OCI-LY7 (cell line): ENCODE measurements around the gene UNC79. TPM values are rescaled to one million over a fixed set of nuclear protein-coding genes. Genes with fewer than 3 reads are reported as not detected.

Experiments used
- BruUV-seq: library from RNA; stranded (reverse); fragments of 400-500 nt; replicated peaks from 2 replicates; lab custom pipeline; 2021; lab: Mats Ljungman, UMichigan
- CTCF ChIA-PET: fragments of 300-600 bp; sonication (Branson Sonifier 250); formaldehyde crosslinking; loops from one replicate; lab custom pipeline; 2022; ENCODE audit warnings: antibody characterized with exemption; ENCODE audit not compliant: unreplicated experiment; lab: Charles Lee
- POLR2A ChIA-PET: fragments of 300-600 bp; sonication (Branson Sonifier 250); formaldehyde crosslinking; loops from one replicate; lab custom pipeline; 2022; ENCODE audit warnings: antibody characterized with exemption; lab: Charles Lee
- DNase-seq: peaks from one replicate; pipeline ENCODE4 v3.0.0-alpha.2; 2015; ENCODE audit warnings: low spot score
- H2AFZ ChIP-seq: fragments of 200-600 bp; sonication (generic), shearing (Covaris generic); 2 replicates; pipeline ENCODE4 v1.6.1; 2014; ENCODE audit warnings: mild to moderate bottlenecking, antibody characterized with exemption, low read length, moderate library complexity
- H3K27ac ChIP-seq: fragments of 200-600 bp; sonication (generic); 2 replicates; pipeline ENCODE4 v1.5.1; 2014; ENCODE audit warnings: mixed run types, low read depth, mild to moderate bottlenecking, moderate library complexity, low read length, inconsistent platforms; ENCODE audit not compliant: poor library complexity, severe bottlenecking
- H3K36me3 ChIP-seq: fragments of 200-600 bp; sonication (generic); 2 replicates; pipeline ENCODE4 v1.6.1; 2014; ENCODE audit warnings: mild to moderate bottlenecking, antibody characterized with exemption, low read length, moderate library complexity, mixed read lengths; ENCODE audit not compliant: insufficient read depth
- H3K4me1 ChIP-seq: fragments of 200-600 bp; sonication (generic); 2 replicates; pipeline ENCODE4 v1.5.1; 2014; ENCODE audit warnings: mild to moderate bottlenecking, low read length; ENCODE audit not compliant: insufficient read depth, poor library complexity, severe bottlenecking
- H3K4me2 ChIP-seq: fragments of 200-600 bp; sonication (generic); 2 replicates; pipeline ENCODE4 v1.6.1; 2014; ENCODE audit warnings: mild to moderate bottlenecking, low read length
- H3K4me3 ChIP-seq: fragments of 200-600 bp; sonication (generic); 2 replicates; pipeline ENCODE4 v1.5.1; 2014; ENCODE audit warnings: mild to moderate bottlenecking, low read depth, low read length; ENCODE audit not compliant: poor library complexity, severe bottlenecking
- H3K79me2 ChIP-seq: fragments of 200-600 bp; sonication (generic); 2 replicates; pipeline ENCODE4 v1.6.1; 2016; ENCODE audit warnings: low read depth, mild to moderate bottlenecking, low read length, moderate library complexity, mixed read lengths; ENCODE audit not compliant: insufficient read depth
- H3K9me2 ChIP-seq: fragments of 200-600 bp; sonication (generic); 2 replicates; pipeline ENCODE4 v1.6.1; 2016; ENCODE audit warnings: mild to moderate bottlenecking, low read length, mixed read lengths; ENCODE audit not compliant: insufficient read depth
- H3K9me3 ChIP-seq: fragments of 200-600 bp; sonication (generic); 2 replicates; pipeline ENCODE4 v1.6.1; 2014; ENCODE audit warnings: mild to moderate bottlenecking, mixed run types, low read length, mixed read lengths
- H4K20me1 ChIP-seq: fragments of 200-600 bp; sonication (generic); 2 replicates; pipeline ENCODE4 v1.6.1; 2014; ENCODE audit warnings: mild to moderate bottlenecking, antibody characterized with exemption, low read length, moderate library complexity, mixed read lengths; ENCODE audit not compliant: insufficient read depth
- EZH2phosphoT487 ChIP-seq: fragments of 200-600 bp; sonication (generic); IDR thresholded peaks from 2 replicates; pipeline ENCODE4 v1.6.1; 2018; ENCODE audit warnings: low read depth, borderline replicate concordance, mild to moderate bottlenecking, mixed run types, antibody characterized with exemption, low read length, moderate library complexity, mixed read lengths
- intact Hi-C: fragments of 100-400 bp; cut with micrococcal nuclease; formaldehyde crosslinking; loops from one replicate; pipeline ENCODE4 v1.10.0; 2022; ENCODE audit not compliant: unreplicated experiment
- total RNA-seq, 2 experiments: library from RNA; depleted of rRNA in 1 of 2; stranded (reverse); fragments of >200 nt in 1 of 2; shearing (Covaris generic) in 1 of 2; gene quantifications; 2 replicates each; pipeline ENCODE4 v1.2.3, GENCODE V29; 2014 to 2022
- TF ChIP-seq, protein P1 (sequence below): fragments of 200-600 bp; sonication (generic); conservative IDR thresholded peaks from 2 replicates; pipeline ENCODE4 v1.5.1; 2014; ENCODE audit warnings: mild to moderate bottlenecking, antibody characterized with exemption, low read length, moderate library complexity, mixed read lengths

The UNC79 gene
- total RNA-seq, 2 experiments from 2014 or later, result 0.17 to 0.19 TPM

GRCh38 chr14:93743270-93744060 is 312.7 kb downstream of the UNC79 start:
- H3K9me2 ChIP-seq, result no peaks in the 10 kb centered on the region
- no peak overlapping the region for H2AFZ ChIP-seq
- H3K4me2 ChIP-seq, result no peak overlapping the region
- no peaks in the 10 kb centered on the region for H4K20me1 ChIP-seq
- ChIA-PET POLR2A (interaction anchor here (1.2 kb wide), 1 partner anchor 28 kb away, joined by 3 read pairs; no protein-coding TSS in a partner anchor), CTCF (no interaction called here)
- BruUV-seq, result no TSS peak
- no peak overlapping the region for H3K4me3 ChIP-seq
- no peak overlapping the region for H3K27ac ChIP-seq
- intact Hi-C loops, result no loop called here
- TF ChIP-seq, protein P1, sequence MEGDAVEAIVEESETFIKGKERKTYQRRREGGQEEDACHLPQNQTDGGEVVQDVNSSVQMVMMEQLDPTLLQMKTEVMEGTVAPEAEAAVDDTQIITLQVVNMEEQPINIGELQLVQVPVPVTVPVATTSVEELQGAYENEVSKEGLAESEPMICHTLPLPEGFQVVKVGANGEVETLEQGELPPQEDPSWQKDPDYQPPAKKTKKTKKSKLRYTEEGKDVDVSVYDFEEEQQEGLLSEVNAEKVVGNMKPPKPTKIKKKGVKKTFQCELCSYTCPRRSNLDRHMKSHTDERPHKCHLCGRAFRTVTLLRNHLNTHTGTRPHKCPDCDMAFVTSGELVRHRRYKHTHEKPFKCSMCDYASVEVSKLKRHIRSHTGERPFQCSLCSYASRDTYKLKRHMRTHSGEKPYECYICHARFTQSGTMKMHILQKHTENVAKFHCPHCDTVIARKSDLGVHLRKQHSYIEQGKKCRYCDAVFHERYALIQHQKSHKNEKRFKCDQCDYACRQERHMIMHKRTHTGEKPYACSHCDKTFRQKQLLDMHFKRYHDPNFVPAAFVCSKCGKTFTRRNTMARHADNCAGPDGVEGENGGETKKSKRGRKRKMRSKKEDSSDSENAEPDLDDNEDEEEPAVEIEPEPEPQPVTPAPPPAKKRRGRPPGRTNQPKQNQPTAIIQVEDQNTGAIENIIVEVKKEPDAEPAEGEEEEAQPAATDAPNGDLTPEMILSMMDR, result no peak
- no peak for TF ChIP-seq EZH2phosphoT487
- H3K79me2 ChIP-seq, result no peaks in the 10 kb centered on the region
- DNase-seq, result no peak
- no peaks in the 10 kb centered on the region for H3K9me3 ChIP-seq
- no peaks in the 10 kb centered on the region for H3K4me1 ChIP-seq
- no peaks in the 10 kb centered on the region for H3K36me3 ChIP-seq

- no peak overlapping the region for H2AFZ ChIP-seq
- DNase-seq, result no peak
- H3K36me3 ChIP-seq, result no peaks in the 10 kb centered on the region
- H3K4me1 ChIP-seq, result no peaks in the 10 kb centered on the region
- H3K9me2 ChIP-seq, result no peaks in the 10 kb centered on the region
- no peaks in the 10 kb centered on the region for H4K20me1 ChIP-seq
- H3K27ac ChIP-seq, result no peak overlapping the region
- no peak overlapping the region for H3K4me3 ChIP-seq
- POLR2A ChIA-PET, result interaction anchor here (0.6 kb wide), 1 partner anchor 41 kb away, joined by 3 read pairs; no protein-coding TSS in a partner anchor
- CTCF ChIA-PET, result no interaction called here
- no peaks in the 10 kb centered on the region for H3K9me3 ChIP-seq
- no TSS peak for BruUV-seq
- H3K4me2 ChIP-seq, result no peak overlapping the region
- intact Hi-C loops, result no loop called here
- no peaks in the 10 kb centered on the region for H3K79me2 ChIP-seq
- TF ChIP-seq, protein P1, result no peak
- no peak for TF ChIP-seq EZH2phosphoT487
Measured at GRCh38 chr14:93744176-93744575, 313.4 kb downstream of the UNC79 start.

DNA sequence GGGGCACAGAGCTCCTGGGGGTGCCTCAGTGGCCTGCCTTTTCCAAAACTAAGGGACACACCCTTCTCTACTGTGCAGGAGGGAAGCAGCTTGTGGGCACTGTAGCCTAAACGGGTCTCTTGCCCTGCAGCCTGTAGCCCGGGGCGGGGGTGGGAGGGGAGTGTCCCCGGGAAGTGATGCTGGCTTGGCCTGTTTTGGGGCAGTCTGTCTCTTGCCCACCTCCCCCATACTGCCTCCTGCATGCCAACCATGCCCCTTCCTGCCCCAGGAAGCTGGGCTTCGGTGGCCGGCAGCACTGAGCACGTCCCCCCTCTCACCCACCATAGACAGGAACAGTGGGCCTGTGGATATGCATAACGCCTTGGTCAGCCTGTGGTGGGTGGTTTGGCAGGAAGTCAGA is 314.1 kb downstream of the UNC79 start:
- no peaks in the 10 kb centered on the region for H3K36me3 ChIP-seq
- H3K27ac ChIP-seq, result no peak overlapping the region
- ChIA-PET POLR2A (interaction anchor here (0.6 kb wide), 1 partner anchor 40 kb away, joined by 3 read pairs; no protein-coding TSS in a partner anchor), CTCF (no interaction called here)
- no peak for TF ChIP-seq EZH2phosphoT487
- TF ChIP-seq, protein P1, result no peak
- no peak overlapping the region for H3K4me2 ChIP-seq
- H3K4me1 ChIP-seq, result no peaks in the 10 kb centered on the region
- no peaks in the 10 kb centered on the region for H3K9me3 ChIP-seq
- no peaks in the 10 kb centered on the region for H3K79me2 ChIP-seq
- intact Hi-C loops, result no loop called here
- DNase-seq, result no peak
- no peaks in the 10 kb centered on the region for H3K9me2 ChIP-seq
- no TSS peak for BruUV-seq
- H3K4me3 ChIP-seq, result no peak overlapping the region
- no peaks in the 10 kb centered on the region for H4K20me1 ChIP-seq
- H2AFZ ChIP-seq, result no peak overlapping the region
